ENCODE results near the gene ONECUT2.
"Not testable (repeated sequence)": the region's sequence is repeated elsewhere in the genome, so short reads cannot be mapped to it uniquely, and the experiment has no call there.

ONECUT2 gene

DNA sequence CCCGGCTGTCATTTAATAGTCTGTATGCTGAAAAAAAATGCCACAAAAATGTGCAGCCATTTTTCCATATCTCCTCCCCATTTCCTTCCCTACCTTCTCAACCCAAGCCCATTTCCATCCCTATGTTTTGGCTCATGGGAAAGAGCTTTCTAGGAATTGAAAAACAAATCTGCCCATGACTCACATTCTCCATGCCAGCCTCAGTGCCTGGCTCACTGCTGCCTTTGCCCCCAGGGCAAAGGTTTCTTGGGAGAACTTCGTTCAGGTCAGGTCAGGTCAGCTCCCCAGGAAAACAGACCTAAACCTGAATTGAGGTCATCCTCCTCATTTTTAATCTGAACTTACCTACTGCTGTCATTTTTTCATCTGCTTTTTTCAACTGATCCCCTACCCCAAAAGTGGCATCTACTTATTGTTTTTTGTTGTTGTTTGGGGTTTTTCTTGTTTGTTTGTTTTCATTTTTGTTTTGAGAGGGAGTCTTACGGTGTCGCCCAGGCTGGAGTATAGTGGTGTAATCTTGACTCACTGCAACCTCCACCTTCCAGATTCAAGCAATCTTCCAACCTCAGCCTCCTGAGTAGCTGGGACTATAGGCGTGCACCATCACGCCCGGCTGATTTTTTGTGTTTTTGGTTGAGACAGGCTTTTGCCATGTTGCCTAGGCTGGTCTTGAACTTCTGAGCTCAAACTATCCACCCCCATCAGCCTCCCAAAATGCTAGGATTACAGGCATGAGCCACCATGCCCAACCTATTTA, 84.7 kb downstream of the ONECUT2 start:
- TF ChIP-seq POLR2AphosphoS5 (IDR thresholded peaks at IDR 0.05; ENCODE audit: borderline replicate concordance, low read depth, low read length), result no peak
- TF ChIP-seq EZH2 (IDR thresholded peaks at IDR 0.05), result no peak
- TF ChIP-seq FOXP2 (optimal IDR thresholded peaks at IDR 0.05; ENCODE audit: control extremely low read depth, extremely low read length, insufficient read depth), result no peak
- Histone ChIP-seq H3K36me3 (ENCODE audit: insufficient read depth, low read length) (no peaks in the 10 kb centered on the region), H3K9me3 (ENCODE audit: low read depth, low read length) (no peaks in the 10 kb centered on the region), H3K27ac (no peak overlapping the region), H3K9ac (ENCODE audit: insufficient read length) (no peak overlapping the region), H3K4me3 (no peak overlapping the region)
- DNase-seq (ENCODE audit: low read depth, low spot score), result no peak

DNA sequence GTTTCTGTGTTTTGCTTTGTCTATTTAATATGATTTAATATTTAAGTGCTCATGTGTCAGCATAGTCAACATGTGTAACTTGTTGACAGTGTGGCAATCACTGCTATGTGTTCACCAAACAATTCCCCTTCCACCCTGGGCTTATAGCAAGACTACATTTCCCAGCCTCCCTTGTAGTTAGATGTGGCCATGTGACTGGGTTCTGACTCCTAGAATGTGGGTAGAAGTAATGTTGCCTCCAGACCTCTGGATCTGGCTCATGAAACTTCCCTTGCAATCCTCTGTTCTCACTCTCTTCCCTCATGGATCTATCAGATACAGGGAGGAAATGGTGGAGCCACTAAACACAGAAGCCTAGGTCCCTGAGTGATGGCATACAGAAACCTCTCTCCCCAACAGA, 87.2 kb downstream of the ONECUT2 start:
- not testable (repeated sequence) for H3K9ac ChIP-seq (ENCODE audit: insufficient read length); H3K9me3 ChIP-seq (ENCODE audit: low read depth, low read length); H3K27ac ChIP-seq; H3K36me3 ChIP-seq (ENCODE audit: insufficient read depth, low read length); H3K4me3 ChIP-seq; DNase-seq (ENCODE audit: low read depth, low spot score)

DNA sequence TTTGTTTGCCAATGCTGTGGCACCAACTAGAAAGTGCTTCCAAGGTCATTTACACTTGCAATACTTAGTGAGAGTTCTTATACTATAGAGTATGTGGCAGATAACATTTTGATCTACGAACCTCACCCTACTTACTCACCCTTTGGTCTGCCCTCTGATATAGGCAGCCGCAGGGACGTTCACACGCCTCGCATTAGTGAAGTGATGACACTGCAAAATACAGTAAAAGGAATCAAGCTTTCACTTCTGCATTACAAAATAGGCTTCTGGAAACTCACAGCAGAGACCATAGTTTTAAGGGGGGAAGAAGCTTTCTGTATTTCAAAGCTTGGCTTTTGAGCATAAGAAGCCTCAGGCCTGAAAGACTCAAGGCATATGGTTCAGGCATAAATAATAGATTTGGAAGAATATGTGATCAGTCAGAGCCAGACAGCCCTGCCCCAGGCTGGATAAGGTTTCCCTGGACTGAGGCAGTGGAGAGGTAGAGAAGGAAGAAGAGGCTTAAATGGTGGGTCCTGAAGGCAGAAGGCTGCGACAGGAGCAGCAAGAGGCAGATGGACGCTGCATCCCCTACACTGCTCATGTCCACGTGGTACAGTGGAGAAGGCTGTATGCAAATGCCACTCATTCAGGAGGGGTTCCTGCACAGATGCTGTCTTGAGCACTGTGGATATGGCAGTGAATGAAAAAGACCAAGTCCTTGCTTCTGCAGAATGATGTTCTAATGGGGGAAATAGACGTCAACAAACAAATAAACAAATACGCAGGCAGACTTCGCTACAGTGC, 88.2 kb downstream of the ONECUT2 start:
- DNase-seq (ENCODE audit: low read depth, low spot score), result no peak
- TF ChIP-seq POLR2AphosphoS5 (IDR thresholded peaks at IDR 0.05; ENCODE audit: borderline replicate concordance, low read depth, low read length) (no peak), FOXP2 (optimal IDR thresholded peaks at IDR 0.05; ENCODE audit: control extremely low read depth, extremely low read length, insufficient read depth) (no peak), EZH2 (IDR thresholded peaks at IDR 0.05) (no peak)
- Histone ChIP-seq H3K27ac (no peak overlapping the region), H3K4me3 (no peak overlapping the region), H3K9ac (ENCODE audit: insufficient read length) (no peak overlapping the region), H3K36me3 (ENCODE audit: insufficient read depth, low read length) (no peaks in the 10 kb centered on the region), H3K9me3 (ENCODE audit: low read depth, low read length) (no peaks in the 10 kb centered on the region)

DNA sequence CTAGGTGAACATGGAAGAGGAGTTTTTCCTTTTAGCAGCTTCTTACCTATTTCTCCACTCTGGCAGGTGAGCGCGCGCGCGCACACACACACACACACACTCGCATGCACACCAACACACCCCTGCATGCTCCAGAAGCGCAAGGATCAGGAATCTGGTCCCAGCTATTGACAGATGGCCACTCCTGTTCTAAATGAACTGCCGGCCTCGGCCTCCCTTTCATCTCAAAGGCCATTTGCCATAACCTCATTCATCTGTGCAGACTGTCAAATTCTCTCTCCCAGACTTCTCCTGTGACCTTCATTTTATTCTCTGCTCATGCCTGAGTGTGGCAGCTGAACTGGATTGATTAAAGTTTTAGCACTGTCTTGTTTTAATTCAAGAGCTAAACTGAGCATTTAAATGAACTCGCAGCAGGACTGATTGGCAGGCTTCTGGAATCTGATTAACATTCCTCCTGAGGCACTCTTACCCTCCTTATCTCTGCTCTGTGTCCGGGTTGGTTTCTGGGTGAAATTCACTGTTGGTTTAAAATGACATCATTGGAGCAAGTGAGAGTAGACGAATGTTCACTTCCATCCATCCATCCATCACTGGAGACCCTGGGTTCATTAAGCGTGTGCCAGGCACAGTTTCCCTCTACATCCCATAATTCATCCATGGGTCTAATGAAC, 92.5 kb downstream of the ONECUT2 start:
- DNase-seq (ENCODE audit: low read depth, low spot score), result no peak
- Histone ChIP-seq H3K4me3 (no peak overlapping the region), H3K9me3 (ENCODE audit: low read depth, low read length) (no peaks in the 10 kb centered on the region), H3K36me3 (ENCODE audit: insufficient read depth, low read length) (no peaks in the 10 kb centered on the region), H3K27ac (no peak overlapping the region), H3K9ac (ENCODE audit: insufficient read length) (no peak overlapping the region)
- TF ChIP-seq POLR2AphosphoS5 (IDR thresholded peaks at IDR 0.05; ENCODE audit: borderline replicate concordance, low read depth, low read length) (no peak), FOXP2 (optimal IDR thresholded peaks at IDR 0.05; ENCODE audit: control extremely low read depth, extremely low read length, insufficient read depth) (no peak), EZH2 (IDR thresholded peaks at IDR 0.05) (no peak)

DNA sequence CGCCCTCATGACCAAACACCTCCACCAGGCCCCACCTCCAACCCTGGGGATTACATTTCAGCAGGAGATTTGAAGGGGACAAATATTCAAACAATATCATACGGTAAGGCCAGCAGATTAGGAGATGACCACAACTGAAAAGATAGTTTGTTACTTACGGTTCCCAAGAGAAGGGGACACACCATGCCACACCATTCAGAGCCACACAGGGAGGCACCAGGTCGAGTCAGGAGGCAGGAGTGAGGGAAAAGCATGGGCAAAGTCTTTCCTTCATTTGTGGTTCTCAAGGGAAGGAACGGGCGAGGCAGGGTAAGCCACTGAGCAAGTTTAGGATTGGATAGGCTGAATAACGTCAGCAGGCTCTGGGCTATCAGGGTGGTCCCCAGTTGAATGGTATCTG, 94.0 kb downstream of the ONECUT2 start:
- Histone ChIP-seq H3K36me3 (ENCODE audit: insufficient read depth, low read length) (no peaks in the 10 kb centered on the region), H3K9ac (ENCODE audit: insufficient read length) (no peak overlapping the region), H3K4me3 (no peak overlapping the region), H3K27ac (no peak overlapping the region), H3K9me3 (ENCODE audit: low read depth, low read length) (no peaks in the 10 kb centered on the region)
- TF ChIP-seq EZH2 (IDR thresholded peaks at IDR 0.05), result no peak
- no peak for TF ChIP-seq FOXP2 (optimal IDR thresholded peaks at IDR 0.05; ENCODE audit: control extremely low read depth, extremely low read length, insufficient read depth)
- TF ChIP-seq POLR2AphosphoS5 (IDR thresholded peaks at IDR 0.05; ENCODE audit: borderline replicate concordance, low read depth, low read length), result no peak
- no peak for DNase-seq (ENCODE audit: low read depth, low spot score)

DNA sequence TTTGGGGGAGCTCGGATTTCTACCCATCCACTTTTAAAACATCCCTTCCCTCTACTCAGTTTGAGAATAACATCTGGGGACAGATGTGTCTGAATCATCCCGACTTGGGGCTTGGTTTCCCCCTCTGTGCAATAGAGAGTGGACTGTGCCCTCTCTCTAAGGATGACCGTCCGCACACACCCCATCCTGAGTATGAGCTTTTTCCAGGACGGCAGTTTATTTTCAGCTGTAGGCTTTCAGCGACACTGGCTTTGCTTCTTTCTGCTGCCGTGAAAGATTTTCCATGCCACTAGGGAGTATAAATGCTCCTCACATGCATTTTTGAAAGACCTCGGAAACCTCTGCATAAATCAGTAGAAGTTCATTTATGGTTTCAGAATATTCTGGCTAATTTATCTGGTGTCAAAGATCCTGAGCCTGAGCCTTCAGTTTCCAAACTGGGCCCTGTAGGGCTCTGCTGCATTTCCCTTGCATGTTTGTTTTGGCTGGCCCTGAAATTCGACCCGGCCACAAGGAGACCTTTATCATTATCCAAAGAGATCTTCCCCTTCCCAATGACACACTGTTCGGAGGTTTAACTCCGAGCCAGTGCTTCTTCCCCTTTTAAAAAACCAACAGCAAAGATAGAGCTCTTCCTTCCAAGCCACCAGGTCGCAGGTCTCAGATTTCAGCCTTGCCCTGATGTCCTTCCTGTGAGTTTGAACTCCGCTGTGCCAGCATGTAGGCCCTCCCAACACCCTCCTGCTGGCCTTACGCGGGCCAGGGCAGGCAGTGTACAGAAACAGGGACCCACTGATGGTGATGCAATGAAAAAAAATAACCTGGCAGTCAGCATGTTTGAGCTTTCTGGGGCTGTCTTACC, 98.1 kb downstream of the ONECUT2 start:
- H3K27ac ChIP-seq, result no peak overlapping the region
- TF ChIP-seq POLR2AphosphoS5 (IDR thresholded peaks at IDR 0.05; ENCODE audit: borderline replicate concordance, low read depth, low read length) (no peak), EZH2 (IDR thresholded peaks at IDR 0.05) (no peak), FOXP2 (optimal IDR thresholded peaks at IDR 0.05; ENCODE audit: control extremely low read depth, extremely low read length, insufficient read depth) (no peak)
- H3K4me3 ChIP-seq, result no peak overlapping the region
- no peaks in the 10 kb centered on the region for H3K9me3 ChIP-seq (ENCODE audit: low read depth, low read length)
- no peak overlapping the region for H3K9ac ChIP-seq (ENCODE audit: insufficient read length)
- no peaks in the 10 kb centered on the region for H3K36me3 ChIP-seq (ENCODE audit: insufficient read depth, low read length)
- no peak for DNase-seq (ENCODE audit: low read depth, low spot score)

DNA sequence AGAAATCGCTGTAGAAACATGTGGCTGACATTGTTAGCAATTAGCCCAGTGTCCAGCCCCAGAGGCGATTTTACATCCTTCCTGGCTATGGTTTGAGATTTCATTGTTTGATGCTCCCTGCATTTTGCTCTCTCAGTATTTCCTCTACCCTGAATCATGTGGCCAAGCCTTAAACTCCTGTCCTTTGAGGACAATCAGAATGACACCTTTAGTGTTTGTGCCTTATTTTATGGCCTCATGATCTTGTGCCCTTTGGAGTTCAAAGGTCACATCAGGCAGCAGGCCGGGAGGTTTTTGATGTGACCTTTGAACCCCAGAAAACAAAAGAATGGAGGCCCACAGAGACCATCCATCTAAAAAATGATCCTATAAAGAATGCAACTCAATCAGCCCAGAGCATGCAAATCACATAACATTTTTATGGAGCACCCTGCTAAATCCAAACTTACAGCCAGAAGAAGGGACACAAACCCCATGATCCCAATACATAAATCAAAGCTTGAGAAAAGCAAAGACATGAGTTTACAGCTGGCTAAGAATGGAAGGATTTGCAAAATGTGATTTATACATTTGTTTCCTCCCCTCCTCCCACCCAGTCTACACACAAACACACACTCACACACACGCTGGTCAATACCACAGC, 98.8 kb downstream of the ONECUT2 start:
- no peak for TF ChIP-seq EZH2 (IDR thresholded peaks at IDR 0.05)
- TF ChIP-seq POLR2AphosphoS5 (IDR thresholded peaks at IDR 0.05; ENCODE audit: borderline replicate concordance, low read depth, low read length), result no peak
- TF ChIP-seq FOXP2 (optimal IDR thresholded peaks at IDR 0.05; ENCODE audit: control extremely low read depth, extremely low read length, insufficient read depth), result no peak
- Histone ChIP-seq H3K27ac (no peak overlapping the region), H3K36me3 (ENCODE audit: insufficient read depth, low read length) (no peaks in the 10 kb centered on the region), H3K4me3 (no peak overlapping the region), H3K9ac (ENCODE audit: insufficient read length) (no peak overlapping the region), H3K9me3 (ENCODE audit: low read depth, low read length) (no peaks in the 10 kb centered on the region)
- no peak for DNase-seq (ENCODE audit: low read depth, low spot score)

Data from SK-N-MC (cell line).